Measurements from ENCODE around the gene RALGPS1.

RALGPS1 gene

GRCh38 chr9:127231666-127232065 lies 317.1 kb downstream of the RALGPS1 start:
- DNase-seq, result no peak

GRCh38 chr9:127232833-127233549 lies 318.4 kb downstream of the RALGPS1 start:
- DNase-seq, result no peak

DNA sequence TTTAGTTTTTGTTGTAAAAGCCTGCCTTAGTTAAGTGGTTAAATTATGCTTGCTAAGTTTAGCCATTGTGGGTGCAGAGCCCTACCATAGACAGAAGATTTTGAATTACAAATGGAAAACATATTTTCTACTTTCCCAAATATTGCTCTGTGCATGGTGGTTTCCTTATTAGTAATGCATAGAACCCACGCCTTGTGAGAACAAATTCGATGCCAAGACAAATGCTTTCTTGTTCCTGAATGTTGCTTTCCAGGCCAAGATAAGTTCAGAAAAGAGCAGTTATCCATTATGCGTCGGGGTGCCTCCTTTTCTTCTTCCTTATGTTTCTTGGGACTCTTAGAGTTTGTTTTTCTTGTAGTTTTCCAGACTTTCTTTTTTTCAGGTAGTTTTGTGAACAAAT lies 319.0 kb downstream of the RALGPS1 start:
- no peak for DNase-seq

GRCh38 chr9:127233989-127234388 lies 319.4 kb downstream of the RALGPS1 start:
- no peak for DNase-seq

DNA sequence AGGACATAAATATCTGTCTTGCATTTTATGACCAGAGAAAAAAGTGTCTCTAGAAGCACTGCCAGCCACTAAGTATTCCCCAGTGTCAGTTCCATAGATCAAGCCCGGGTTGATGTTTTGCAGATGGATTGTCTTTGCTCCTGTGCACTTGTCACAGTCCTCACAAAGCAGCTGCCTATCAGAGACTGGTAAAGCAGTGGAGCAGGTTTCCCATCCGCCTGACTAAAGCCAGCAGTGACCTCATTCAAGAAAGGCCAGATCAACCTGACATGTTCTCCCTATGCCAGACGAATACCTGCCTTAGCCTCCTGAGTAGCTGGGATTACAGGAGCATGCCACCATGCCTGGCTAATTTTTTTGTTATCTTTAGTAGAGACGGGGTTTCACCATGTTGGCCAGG lies 323.2 kb downstream of the RALGPS1 start:
- DNase-seq, result no peak

GRCh38 chr9:127241354-127241753 lies 326.8 kb downstream of the RALGPS1 start:
- no peak for DNase-seq

- DNase-seq, result peak; percentile 89
Observed at GRCh38 chr9:127244609-127245601, 330.3 kb downstream of the RALGPS1 start.

GRCh38 chr9:127245637-127246164 lies 331.1 kb downstream of the RALGPS1 start:
- DNase-seq, result no peak

DNA sequence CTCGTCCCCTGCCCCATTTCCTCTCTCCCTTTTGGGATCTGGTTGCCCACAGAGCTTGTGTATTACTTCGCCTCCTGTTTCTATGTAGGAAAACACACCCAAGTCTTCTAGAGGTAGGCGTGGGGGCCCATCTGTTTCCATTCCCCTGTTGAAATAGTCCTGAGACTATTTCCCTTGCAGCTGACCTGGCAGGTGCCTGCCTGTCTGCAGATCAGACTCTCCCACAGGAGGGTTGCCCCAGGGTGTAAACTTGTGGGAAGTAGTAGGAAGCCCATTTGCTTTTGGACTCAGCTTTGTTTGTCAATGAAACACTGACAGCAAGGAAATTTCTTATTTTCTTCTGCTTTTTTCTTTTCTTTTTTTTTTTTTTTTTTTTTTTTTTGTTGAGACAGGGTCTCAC lies 333.7 kb downstream of the RALGPS1 start:
- no peak for DNase-seq

- no peak for DNase-seq
Observed at GRCh38 chr9:127249877-127250276, 335.3 kb downstream of the RALGPS1 start.

GRCh38 chr9:127250896-127251391 lies 336.4 kb downstream of the RALGPS1 start:
- no peak for DNase-seq

DNA sequence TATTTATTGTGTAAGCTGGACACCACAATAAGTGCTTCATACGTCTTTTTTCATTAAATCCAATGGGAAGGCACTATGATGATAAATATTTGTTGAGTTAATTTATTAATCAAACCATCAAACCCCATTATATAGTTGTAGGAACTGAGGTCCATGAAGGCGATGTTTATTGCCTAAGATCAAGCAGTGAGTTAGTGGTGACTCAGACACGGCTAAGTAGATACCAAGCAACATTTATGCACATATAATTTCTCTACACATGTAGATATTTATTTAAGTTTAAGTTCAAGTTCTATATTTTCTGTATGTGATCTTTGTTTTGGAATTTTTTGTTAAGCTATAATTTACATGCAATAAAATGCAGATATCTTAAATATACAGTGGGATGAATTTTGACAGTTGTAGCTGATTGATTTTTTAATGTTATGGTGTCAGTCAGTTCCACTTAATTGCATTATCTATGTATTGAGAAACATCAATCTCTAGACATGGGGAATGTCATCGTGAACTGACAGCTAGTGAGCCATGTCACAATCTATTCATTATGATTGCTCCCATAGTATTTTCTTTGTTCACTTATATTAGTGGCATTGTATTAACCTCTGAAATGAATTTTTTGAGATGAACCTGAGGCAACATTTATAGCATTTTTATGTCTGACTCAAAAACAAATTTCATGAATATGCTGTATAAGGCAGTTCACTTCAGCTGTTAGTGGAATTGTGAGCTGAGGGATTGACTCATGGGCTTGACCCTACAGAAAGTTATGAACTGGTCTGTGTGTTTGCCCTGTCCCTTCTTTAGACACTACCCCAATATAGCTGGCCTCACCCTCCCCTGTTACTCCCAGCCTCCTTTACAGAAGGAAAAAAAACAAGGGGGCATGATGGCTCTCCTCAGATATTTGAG lies 338.1 kb downstream of the RALGPS1 start:
- no peak for DNase-seq

GRCh38 chr9:127253446-127253845 lies 338.9 kb downstream of the RALGPS1 start:
- no peak for DNase-seq

GRCh38 chr9:127255692-127256091 lies 341.1 kb downstream of the RALGPS1 start:
- no peak for DNase-seq

- DNase-seq, result no peak
Observed at GRCh38 chr9:127256324-127256723, 341.7 kb downstream of the RALGPS1 start.

- no peak for DNase-seq
Observed at GRCh38 chr9:127258606-127259471, 344.3 kb downstream of the RALGPS1 start.

DNA sequence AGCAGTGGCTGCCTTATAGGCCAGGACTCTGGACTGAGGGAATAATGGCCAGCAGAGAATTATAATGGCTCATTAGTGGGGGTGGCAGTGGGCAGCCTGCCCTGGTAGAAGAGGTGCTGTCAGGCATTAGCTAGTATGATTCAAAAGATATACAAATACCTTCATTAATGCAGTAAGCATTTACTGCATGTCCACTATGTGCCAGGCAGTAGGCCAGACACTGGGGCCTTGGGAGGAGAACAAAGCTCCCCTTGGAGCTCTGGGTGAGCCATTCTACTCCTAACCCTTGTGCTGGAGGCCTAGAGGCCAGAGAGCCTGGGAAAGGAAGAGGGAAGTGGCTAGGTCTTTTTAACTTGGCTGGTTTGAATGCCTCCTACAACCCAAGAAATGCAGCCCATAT lies 348.0 kb downstream of the RALGPS1 start:
- DNase-seq, result no peak

DNA sequence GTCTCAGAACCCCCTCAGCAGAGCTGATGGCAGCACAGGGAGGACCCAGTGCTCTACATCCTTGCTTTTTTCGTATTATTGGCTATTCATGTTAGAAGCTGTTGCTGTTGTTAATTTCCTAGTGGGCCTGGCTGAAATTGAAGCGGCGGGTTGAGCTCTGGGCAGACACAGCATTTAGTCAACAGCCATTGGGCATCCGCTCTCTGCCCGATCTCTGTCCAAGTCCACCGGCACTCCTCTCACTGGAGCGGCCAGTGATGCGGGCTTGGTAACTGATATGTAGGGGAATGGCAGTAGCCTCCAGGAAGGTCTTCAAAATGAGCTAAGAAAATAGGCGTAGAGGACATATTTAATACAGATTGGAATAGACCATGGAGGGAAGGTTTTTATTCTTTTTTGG lies 348.7 kb downstream of the RALGPS1 start:
- DNase-seq, result no peak

- no peak for DNase-seq
Observed at GRCh38 chr9:127263664-127264063, 349.1 kb downstream of the RALGPS1 start.

DNA sequence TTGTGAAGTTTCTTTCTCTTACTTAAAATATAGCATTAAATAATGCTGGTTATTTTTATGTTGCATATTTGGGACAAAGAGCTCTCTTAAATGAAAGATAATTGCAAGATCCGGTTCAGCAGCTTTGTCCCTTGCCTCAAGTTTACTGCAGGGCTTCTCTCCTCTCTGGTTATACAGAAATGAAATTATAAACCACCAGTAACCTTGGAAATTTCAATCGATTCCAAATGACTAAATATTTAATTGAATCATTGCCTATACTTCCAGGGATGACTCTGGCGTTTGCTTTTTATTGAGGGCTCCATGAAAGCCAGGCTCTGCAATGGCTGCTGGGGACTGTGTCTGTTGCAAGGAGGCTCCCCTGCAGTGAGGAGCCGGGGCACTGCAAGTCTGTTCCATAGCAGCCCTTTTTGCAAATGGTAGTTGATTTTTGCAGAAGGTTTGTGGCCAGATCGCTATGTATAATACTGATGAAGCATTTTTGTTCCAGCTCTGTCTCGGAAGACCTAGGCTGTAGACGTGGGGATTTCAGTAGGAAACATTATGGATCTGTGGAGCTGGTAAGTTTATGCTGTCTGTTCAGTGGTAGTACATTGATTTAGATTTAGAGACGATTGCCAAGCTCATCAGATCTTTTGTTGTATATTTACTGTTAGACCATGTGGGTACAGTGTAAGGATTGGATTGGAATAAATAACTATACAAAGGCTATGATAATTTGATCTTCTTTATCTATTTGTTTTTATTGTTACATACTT lies 350.1 kb downstream of the RALGPS1 start, which contains the start of gene GARNL3:
GARNL3 (plus strand) TSS at position 313 of the 758 bp plus-strand sequence; CDS start at position 417, 104 bp downstream.
- no peak for DNase-seq
